Activated naive CD8-positive, alpha-beta T cell treated with anti-CD3 and anti-CD28 coated beads, Interleukin-2, amount 50 U/mL, for 16 hours (primary cell): ENCODE measurements around the gene ZXDC.

Experiments used
- DNase-seq: peaks from one replicate; pipeline ENCODE4 v3.0.0-alpha.2; 2020; ENCODE audit warnings: low read depth, low spot score

Gene ZXDC

DNA sequence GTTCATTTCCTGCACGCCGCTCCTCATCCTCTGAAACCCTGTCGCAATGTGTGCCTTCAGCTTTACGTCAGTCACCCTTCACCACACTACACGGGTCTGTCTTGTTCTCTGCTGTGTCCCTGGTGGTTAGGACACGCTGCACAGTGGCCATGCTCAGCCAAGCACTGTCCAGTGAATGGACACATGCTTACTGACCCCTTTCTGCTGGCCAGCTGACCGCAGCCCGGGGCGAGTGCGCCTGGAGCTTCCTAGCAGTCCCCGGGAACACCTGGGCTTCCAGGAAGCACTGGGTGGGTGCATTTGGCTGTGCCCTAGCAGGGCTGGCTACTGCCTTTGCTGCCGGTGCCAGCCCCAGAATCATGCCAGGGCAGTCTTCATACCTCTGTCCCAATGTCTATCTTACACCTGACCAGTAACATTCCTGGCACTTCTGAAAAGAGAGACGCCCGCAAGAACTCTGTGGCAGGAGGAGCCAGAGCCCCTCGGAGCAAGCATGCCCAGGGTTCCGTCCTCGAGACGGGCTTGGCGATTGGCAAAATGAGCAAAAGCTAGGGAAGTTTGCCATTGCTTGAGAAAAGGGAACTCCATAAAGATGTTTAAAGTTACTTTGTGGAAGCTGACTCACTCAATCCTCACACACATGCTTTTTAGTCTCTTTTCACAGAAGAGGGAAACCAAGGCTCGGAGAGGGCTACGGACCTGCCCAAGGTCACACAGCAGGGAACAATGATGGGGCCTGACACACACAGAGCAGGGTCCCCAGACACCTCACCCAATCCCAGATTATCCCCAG, 15.7 kb upstream of the ZXDC start:
- no peak for DNase-seq

DNA sequence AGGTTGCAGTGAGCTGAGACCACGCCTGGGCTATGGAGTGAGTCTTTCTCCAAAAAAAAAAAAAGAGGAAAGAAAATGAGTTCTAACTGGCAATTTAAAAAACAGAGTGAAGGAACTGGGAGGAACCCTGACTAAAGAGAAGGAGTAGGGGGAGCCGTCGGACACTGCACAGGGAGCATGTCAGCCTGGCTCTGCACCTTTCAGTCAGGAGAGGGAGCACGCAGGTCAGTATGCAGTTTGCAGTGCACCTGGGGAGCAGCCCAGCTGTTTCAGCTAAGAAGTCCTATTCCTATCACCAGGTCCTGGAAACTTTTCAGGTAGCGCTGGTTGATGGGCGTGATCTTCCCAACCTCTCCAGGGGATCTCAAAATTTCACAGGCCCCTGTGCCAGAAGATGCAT, 14.9 kb upstream of the ZXDC start:
- no peak for DNase-seq

DNA sequence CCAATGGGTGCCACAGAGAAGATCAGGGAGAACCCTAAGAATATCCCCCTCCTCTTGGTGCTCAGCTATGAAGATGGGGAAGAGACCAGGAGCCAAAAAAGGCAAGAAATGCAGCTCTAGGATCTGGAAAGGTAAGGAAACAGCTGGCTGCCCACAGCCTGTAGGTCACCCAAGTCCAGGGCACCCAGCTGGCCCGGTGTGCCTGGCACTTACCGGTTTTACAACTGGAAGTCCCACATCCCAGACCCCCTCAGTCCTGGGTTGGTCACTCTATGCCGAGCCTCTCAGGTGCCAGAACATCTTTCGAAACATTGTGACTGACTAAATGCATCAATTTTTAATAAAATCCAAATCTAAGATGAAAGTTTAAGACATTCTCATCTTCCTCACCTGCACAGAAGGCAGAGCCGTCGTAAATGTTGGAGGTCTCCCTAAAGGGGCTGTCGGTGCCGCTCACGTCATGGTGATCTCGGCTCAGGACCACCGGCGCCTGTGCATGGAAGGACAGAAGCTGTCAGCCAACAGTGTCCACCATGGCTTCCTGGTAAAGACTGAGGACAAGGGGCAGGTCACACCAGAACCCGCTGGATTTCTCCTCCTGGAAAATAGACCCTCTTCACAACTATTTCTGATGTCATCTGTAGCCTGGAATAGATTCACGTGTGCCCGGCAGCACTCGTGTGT, 13.3 kb upstream of the ZXDC start:
- DNase-seq, result no peak

DNA sequence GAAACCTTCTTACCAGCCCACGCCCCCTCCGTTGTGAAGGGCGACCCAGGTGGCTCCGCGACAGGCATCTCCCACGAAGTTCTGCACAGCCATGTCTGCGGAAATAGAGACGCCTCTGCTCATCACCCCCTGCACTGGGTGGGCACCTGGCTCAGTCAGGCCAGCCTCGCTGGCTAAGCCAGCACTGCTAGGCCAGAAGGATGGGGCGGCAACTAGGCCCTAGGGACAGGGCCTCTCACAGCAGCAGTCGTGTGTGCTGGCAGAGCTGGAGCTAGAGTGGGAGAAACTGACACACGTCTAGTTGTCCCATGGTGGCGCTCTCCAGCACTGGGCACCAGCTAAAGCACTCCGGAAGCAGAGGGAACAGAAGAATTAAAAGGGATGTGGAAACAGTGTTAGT, 12.5 kb upstream of the ZXDC start:
- no peak for DNase-seq

DNA sequence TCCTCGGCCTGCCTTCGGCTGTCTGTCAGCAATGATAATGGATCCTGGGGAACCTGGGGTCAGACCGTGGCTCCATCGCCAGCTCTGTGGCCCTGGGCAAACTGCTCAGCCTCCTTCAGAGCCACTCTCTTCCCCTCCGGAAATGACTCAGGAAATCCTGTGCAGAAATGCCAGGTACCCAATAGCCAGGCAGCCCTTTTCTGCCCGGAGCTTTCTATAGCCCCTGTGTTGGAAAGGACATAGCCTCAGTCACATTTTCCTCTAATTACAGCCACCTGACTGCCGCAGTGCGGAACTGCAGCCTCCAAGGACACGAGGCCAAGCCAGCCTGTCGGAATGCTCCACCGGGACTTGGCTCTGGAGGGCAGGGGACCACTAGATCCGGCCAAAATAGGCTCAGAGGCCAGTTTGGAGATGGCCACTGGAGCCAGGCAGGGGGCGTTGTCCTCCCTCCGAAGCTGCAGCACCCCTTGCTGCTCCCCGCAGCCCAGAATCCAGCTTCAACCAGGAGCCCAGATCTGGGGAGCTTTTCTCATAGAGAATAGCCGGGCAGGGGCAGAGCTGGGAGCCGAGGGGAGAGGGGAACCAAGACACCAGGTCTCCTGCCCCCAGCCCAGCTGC, 11.6 kb upstream of the ZXDC start:
- DNase-seq, result no peak

DNA sequence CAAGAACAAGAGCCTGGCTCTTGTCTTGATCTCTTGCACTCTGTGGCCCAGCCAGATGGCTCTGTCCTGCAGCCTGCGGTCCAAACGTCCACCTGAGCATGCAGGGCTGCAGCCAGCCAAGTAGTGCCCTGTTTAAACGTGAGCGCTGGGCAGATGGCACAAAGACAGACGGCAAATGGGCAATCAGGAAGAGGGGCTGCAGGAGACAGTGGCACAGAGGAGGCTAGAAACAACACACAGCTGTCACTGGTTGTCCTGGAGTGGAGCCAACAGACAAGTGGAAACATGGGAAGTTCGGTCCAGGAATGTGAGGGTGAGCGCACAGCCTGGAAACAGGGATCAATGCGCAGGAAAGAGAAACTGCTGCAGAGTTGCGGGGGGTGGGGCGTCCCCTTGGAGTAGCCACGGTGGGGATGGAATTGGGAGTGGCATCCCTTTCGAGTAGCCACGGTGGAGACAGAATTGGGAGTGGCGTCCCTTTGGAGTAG, 10.7 kb upstream of the ZXDC start:
- no peak for DNase-seq

DNA sequence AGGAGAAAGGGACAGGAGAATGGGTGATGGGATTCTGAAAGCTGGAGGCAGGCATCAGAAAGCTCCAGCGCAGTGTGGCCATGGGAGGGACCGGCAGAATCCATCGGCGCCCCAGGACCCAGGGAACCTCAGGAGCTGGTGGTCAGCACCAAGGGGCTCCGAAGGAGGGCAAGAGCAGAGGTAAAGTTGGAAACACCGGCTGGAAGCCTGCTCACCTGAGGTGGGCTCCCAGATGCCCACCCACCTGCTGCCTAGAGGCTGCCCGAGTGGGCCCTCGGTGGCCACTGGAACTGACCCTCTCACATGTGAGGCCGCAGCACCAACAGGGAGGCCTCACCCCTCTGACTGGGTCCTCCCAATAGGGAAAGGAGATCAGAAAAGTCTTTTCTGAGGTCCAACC, 10.3 kb upstream of the ZXDC start:
- DNase-seq, result no peak

DNA sequence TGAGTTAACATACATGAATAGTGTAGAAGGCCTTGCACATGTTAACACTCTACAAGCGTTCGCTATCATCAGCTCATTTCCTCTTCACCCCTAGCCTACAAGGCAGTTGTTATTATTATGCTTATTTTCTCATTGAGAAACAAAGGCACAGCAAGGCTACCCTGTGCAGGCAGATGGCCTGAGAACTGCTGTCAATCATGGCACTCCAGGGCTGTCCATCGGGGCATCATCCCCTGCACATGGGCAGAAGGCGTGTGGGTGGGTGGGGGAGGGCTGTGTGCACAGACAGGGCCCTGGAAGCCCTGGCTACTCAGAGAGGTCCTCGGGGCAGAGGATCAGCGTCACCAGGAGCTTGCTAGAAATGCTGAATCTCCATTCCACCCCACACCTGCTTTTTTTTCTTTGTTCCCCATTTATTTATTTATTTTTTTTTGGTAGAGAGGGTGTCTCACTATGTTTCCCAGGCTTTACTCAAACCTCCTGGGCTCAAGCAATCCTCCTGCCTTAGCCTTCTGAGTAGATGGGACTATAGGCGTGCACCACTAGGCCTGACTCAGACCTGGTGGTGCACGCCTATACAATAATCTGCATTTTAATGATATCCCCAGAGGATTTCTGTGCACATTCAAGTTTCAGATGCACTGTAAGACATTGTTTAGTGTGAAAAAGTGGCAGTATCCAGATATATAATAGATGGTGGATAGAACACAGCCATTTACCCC, 9.6 kb upstream of the ZXDC start:
- no peak for DNase-seq

DNA sequence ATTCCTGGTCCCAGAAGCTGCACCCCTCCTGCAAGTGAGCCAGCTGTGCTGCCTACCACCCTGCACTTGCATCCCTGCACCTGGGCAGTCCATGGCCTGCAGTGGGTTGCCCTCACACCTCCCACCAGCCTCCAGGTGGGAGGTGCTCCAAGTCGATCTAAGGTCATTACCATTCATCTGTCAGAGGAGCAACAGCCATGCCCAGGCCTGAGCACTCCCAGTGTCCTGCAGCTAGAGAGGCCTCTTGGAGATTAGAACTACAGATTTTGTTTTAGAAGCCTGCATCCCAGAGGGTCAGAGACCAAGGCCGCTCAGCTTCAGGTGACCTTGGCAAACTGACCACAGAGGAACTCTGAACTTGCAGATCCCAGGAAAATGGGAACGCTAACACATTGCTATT, 9.0 kb upstream of the ZXDC start:
- no peak for DNase-seq

DNA sequence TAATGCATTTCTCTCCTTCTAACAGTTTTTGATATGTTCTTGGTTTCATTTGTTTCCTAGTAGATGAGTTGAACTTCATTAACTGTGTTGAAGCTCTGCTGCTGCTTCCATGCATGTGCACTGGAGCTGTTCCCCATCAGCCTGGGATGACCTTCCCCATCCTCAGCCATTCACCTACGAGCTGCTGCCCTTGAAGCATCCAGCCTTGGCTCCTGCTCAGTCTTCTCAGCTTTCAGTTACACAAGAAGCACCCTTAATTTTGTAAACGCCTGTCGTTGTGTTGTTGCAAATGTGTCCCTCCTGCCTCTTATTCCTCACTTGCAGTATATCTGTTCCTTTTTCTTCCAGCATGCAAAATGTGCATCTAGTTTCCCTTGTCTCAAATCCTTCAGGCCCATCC, 8.5 kb upstream of the ZXDC start:
- no peak for DNase-seq

DNA sequence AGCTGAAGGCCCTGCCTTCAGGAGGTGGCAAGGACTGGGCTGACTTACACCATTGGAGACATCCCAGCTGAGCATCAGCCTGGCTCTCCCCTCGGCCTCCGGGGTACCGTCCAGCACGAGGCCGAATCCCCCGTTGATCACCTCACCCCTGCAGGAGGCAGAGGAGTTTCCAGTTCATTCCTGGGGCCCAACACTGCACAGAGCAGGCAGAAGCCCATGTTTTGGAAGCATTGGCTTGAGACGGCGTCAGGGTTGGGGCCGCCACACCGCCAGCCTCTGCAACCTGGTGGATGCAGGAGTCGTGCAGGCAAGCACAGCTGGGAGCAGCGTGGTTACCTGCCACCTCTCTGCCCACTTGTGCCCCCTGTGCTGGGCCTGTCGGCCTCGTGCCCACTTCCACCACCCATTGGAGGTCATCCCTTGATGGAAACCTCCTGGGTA, 7.7 kb upstream of the ZXDC start:
- no peak for DNase-seq

DNA sequence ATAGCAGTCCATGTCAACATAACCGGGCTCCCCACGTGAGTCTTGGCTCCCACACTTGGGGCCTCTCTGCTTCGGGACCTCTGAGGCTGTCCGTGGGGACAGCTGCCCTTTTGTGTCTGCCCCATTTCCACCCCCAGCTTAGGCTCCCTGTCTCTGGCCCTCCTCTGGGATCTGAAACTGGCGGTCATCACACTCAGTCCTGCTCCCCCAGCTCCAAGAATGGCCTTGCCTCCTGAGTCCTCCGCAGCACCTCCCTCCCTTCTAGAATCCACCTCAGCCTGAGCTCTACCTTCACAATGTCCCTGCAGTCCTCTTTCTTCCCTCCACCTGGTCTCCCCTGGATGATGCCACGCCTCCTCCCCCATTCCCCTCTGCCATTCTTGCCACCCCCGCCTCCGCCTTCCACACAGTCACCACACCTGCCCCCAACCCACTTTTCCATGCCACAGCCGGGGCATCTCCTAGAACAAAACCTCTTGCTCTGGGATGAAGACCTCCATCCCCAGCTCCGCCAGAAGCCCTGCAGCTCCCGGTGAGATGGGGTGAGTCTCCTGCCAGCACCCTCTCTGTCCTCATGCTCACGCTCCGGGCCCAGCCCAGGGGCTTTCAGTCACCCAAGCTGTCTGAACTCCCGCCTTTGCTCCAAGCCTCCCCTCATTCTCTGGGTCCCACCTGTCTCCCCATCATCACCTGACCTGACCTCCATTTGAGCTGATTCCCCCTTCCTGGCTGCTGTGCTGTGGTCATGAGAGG, 7.0 kb upstream of the ZXDC start:
- DNase-seq, result no peak

DNA sequence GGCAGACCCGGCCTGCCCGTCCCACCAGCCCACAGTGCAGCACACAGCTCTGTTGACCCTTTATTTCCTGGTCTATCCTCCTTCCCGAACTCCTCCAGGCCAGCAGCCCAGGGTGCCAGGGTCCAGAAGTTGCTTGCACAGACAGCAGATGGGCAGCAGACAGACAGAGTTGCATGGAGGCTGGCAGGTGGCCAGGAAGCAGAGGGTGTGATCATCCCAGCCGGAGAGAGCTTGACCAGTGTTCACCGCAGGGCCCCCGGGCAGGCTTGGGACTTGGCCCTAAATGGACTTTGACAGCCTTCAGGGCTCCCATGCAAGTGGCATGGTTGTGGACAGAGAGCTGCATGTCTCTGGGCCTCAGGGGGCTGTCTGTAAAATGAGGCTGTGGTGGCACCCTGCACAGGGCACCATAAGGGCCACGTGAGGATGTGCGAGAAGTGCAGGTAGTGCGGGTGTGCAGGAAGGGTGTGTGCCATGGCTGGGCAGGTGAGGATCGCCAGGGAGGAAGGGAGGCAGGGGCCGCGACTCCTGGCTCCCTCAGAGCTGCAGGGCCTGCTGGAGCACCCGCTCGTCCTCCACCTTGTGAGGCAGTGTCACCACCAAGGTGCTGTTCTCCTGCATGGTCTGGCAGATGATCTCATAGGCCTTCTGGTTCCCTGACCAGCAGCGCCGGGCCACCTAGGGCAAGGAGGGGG, 6.3 kb upstream of the ZXDC start:
- no peak for DNase-seq

DNA sequence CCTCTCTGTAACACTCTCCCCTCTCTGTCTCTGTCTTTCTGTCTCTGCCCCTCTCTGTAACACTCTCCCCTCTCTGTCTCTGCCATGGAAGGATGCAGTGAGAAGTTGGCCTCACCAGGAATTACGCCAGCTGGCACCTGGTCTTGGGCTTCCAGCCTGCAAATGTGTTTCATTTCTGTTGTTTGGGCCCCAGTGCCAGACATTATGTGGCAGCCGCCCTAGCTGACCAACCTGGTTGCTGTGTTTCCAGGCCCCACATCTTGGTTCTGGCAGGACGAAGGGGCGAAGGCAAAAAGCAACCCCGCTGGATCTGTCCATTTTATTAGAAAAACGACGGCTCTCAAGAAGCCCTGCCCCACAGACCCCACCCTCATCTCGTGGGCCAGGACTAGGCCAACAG, 5.2 kb upstream of the ZXDC start:
- DNase-seq, result no peak

DNA sequence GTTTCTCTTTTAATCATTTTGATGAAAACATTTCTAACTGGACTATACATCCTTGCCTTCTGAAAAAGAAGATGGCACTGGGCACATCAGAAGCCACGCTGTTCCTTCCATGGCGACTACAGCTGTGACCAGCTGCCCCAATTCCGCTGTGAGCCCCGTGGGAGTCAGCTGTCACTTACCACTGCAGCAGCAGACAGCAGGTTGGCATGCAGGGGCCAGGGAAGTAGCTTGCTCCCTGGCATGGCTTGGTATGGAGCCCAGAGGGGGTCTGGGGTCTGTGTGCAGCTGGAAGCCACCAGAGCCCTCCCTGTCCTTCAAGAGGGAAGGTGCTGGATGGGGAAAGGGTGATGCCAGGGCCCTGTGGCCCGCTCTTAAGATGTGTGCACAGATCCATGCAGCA, 4.5 kb upstream of the ZXDC start:
- DNase-seq, result no peak

DNA sequence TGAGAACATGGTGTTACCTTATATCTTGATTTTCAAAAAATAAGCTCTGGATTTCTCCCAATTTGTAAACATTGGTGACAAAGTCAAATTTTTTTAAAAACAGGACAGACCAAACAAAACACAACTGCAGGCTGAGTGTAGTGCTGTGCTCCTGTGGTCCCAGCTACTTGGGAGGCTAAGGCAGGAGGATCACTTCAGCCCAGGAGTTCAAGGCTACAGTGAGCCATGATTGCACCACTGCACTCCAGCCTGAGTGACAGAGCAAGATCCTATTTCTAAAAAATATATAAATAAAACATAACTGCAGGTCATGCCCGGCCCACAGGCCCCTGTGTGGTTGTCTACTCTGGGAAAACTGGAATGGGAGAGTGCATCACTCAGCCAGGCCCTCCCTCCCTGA, 4.0 kb upstream of the ZXDC start:
- DNase-seq, result no peak

DNA sequence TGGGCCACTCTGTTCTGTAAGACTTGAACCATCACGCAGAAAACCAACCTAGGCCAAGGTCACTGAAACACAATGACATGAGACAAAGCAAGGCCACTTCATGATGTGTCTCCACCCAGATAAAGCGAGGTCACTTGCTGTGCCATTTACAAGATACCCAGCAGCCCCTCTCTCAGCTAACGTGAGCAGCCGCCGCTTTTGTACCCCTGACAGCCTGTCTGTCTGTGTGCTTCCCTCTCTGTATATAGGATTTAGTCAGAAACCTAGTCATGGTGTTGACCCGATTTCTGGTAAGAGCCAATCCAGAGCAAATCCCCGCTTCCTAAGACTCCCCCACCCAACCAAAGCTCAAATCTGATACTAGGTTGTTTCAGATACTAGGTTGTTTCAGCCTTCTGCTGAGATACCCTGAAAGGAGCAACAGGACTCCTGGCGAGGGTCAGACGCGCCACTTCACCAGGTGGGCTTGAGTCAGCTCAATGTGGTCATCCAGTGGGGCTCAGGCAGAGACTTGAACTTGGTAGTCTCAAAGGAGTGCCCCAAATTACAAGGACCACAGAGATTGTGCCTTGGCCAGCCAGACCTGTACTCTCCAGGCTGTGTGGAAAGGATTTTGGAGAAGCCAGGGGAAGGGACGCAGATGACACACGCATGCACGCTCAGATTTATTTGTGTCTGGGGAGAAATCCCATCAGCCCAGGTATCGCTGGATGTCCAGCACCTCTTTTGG, 3.1 kb upstream of the ZXDC start:
- no peak for DNase-seq

DNA sequence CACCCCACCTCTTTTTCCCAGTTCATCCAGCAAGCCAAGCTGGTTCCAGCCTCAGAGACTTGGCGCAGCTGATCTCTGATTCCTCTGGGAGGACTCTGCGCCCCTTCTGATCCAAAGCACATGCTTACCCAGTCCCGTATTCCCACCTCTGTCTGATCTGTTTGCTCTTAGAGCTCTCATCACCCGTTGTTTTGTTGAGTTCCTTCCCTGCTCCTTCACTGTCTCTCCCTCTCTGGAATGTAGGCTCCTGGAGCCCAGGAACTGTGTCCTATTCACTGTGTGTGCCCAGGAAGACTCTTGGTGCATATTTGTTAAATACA, 1.3 kb upstream of the ZXDC start:
- DNase-seq, result no peak

DNA sequence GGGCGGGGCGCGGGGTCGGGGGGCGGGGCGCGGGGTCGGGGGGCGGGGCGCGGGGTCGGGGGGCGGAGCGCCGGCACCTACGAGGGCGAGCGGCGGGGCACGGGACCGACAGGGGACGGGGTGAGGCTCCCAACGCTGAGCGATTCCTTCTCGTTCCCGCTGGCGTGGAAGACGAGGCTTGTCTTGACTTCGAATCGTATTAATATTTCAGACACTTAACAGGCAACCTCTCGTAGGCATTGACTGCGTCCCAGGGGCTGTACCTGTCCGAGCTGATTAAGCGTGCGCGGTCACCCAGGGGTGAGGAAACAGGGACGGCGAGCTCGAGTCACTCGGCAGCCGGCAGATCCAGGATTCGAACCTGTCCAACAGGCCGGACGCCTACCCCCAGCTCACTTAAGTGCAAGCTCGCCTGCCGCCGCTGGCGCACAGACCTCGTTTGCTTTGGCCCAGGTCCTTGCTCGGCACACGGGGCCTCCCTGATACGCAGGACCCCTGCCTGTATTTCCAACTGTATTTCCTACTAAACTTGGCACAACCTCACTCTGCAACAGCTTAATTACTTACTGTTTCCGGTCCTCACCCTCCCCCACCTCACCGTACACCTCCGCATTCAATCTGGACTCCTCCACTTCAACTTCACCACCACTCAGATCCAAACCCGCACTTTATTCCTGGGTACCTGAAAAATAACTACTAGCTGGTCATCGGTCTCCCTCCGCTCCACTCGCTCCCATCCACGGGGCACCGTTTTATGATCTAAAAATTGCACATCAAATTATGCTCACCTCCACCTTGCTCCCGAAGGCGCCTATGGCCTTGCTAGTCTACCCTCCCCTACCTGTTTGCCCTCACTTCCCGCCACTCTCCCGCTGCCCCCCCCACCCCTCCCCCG, 722 bp upstream of the ZXDC start:
- no peak for DNase-seq
